H1 (cell line): ENCODE results near the gene RELN. TPM values are rescaled to one million over a fixed set of nuclear protein-coding genes. Genes with fewer than 3 reads are reported as not detected.

ENCODE experiments used
- ATF2 ChIP-seq: IDR thresholded peaks from 2 replicates; pipeline ENCODE4 v1.6.1; 2012; ENCODE audit warnings: low read length, inconsistent platforms
- polyA plus RNA-seq, 7 experiments: library from polyadenylated mRNA; depleted of rRNA in 3 of 7; stranded (reverse) in 5 of 7; unstranded in 2 of 7; fragments of >200 nt in 5 of 7; fragments of 200-250 nt in 2 of 7; gene quantifications; 1 replicate in 5 of 7; 2 replicates in 1 of 7; 4 replicates in 1 of 7; pipeline versions ENCODE4 v1.2.1 to v1.2.3, GENCODE V29; 2011 to 2013; ENCODE audit warnings: missing spikeins in 2 of 7, mixed read lengths in 2 of 7
- total RNA-seq: library from RNA; stranded (reverse); fragmentation: NEBNext Ultra II Directional; extraction: Animal tissue kit (Norgen Biotek cat#: 25700); gene quantifications from 2 replicates; pipeline ENCODE4 v1.2.1, GENCODE V29; 2021

Gene RELN
- total and polyA plus RNA-seq, 2 of the 8 experiments (the other 6 are each of a cell fraction or from before 2014, with no cell fraction given) = 0.03 to 0.07 TPM

GRCh38 chr7:103867874-103868273 is 121.6 kb downstream of the RELN start (continued):
- TF ChIP-seq ATF2 = no peak
